GM12878 (cell line): Measurements from ENCODE around the gene FOXB1.

Experiments
- ASH2L ChIP-seq: fragments of 300-600, 200-600 bp; sonication (generic); IDR thresholded peaks from 2 replicates; pipeline ENCODE4 v1.6.1; 2017; ENCODE audit warnings: low read depth, mild to moderate bottlenecking, borderline replicate concordance
- BHLHE40 ChIP-seq, 2 experiments: fragments of 450-650 bp in 1 of 2; IDR thresholded peaks; 2 replicates each; pipeline ENCODE4 v1.6.1; 2011 to 2017; ENCODE audit warnings: low read depth in 2 of 2, borderline replicate concordance in 1 of 2, improper control_type of control experiment in 1 of 2, low read length in 1 of 2, mild to moderate bottlenecking in 1 of 2
- EZH2 ChIP-seq: IDR thresholded peaks from 2 replicates; pipeline ENCODE4 v1.6.1; 2012; ENCODE audit warnings: low read depth, mild to moderate bottlenecking, control low read depth, inconsistent platforms, low read length, borderline replicate concordance; ENCODE audit not compliant: control insufficient read depth
- NR2F1 ChIP-seq: fragments of 450-650 bp; conservative IDR thresholded peaks from 2 replicates; pipeline ENCODE4 v1.6.1; 2017; ENCODE audit warnings: mild to moderate bottlenecking
- SMC3 ChIP-seq: IDR thresholded peaks from 2 replicates; pipeline ENCODE4 v1.6.1; 2011; ENCODE audit warnings: low read length, improper control_type of control experiment, borderline replicate concordance
- TARDBP ChIP-seq: IDR thresholded peaks from 2 replicates; pipeline ENCODE4 v1.6.1; 2016; ENCODE audit warnings: borderline replicate concordance
- TCF3 ChIP-seq: IDR thresholded peaks from 2 replicates; pipeline ENCODE4 v1.6.1; 2012; ENCODE audit warnings: low read depth, mild to moderate bottlenecking, low read length, borderline replicate concordance; ENCODE audit not compliant: insufficient read depth
- ZNF217 ChIP-seq: fragments of 450-650 bp; IDR thresholded peaks from 2 replicates; pipeline ENCODE4 v1.6.1; 2017; ENCODE audit warnings: antibody characterized with exemption, mild to moderate bottlenecking
- TF ChIP-seq, protein P1 (sequence below): fragments of 450-650 bp; IDR thresholded peaks from 2 replicates; pipeline ENCODE4 v1.6.1; 2017; ENCODE audit warnings: antibody characterized with exemption, mild to moderate bottlenecking, moderate library complexity
- TF ChIP-seq, protein P2 (sequence below), 3 experiments: IDR thresholded peaks in 2 of 3; conservative IDR thresholded peaks in 1 of 3; 2 replicates each; pipeline ENCODE4 v1.5.1; 2011; ENCODE audit warnings: low read depth in 3 of 3, low read length in 3 of 3, mild to moderate bottlenecking in 3 of 3, control low read depth in 2 of 3, moderate library complexity in 2 of 3, inconsistent platforms in 1 of 3, mixed read lengths in 1 of 3; ENCODE audit not compliant: control insufficient read depth in 2 of 3, insufficient read depth in 1 of 3; ENCODE audit errors: extremely low read depth in 1 of 3

DNA sequence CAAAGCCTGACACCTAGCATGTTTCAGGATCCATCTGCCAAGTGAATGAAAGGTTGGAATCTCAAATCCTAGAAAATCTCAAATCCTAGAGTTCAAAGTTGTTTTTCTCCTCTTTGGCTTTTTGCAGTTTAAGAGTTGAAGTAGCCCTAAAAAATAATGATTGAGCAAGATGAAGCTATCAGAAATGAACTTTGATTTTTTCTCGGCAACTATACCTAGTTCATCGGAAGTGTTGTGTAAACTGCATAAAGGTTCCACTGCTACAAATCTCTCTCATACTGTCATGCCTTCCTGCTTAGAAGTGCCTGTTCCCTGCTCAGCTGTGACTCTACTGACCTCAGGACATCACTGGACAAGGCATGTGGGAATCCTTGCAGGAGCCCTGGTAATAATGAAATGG lies 35.8 kb upstream of the FOXB1 start:
- TF ChIP-seq TARDBP (no peak), BHLHE40 (IDR thresholded peaks at IDR 0.05; ENCODE audit: borderline replicate concordance in 1 of 2, low read depth in 2 of 2, low read length in 1 of 2) (no peak), ZNF217 (no peak), NR2F1 (no peak), TCF3 (no peak), ASH2L (no peak), SMC3 (no peak), EZH2 (no peak)
- TF ChIP-seq, protein P1, sequence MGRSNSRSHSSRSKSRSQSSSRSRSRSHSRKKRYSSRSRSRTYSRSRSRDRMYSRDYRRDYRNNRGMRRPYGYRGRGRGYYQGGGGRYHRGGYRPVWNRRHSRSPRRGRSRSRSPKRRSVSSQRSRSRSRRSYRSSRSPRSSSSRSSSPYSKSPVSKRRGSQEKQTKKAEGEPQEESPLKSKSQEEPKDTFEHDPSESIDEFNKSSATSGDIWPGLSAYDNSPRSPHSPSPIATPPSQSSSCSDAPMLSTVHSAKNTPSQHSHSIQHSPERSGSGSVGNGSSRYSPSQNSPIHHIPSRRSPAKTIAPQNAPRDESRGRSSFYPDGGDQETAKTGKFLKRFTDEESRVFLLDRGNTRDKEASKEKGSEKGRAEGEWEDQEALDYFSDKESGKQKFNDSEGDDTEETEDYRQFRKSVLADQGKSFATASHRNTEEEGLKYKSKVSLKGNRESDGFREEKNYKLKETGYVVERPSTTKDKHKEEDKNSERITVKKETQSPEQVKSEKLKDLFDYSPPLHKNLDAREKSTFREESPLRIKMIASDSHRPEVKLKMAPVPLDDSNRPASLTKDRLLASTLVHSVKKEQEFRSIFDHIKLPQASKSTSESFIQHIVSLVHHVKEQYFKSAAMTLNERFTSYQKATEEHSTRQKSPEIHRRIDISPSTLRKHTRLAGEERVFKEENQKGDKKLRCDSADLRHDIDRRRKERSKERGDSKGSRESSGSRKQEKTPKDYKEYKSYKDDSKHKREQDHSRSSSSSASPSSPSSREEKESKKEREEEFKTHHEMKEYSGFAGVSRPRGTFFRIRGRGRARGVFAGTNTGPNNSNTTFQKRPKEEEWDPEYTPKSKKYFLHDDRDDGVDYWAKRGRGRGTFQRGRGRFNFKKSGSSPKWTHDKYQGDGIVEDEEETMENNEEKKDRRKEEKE, result no peak
- TF ChIP-seq, protein P2, sequence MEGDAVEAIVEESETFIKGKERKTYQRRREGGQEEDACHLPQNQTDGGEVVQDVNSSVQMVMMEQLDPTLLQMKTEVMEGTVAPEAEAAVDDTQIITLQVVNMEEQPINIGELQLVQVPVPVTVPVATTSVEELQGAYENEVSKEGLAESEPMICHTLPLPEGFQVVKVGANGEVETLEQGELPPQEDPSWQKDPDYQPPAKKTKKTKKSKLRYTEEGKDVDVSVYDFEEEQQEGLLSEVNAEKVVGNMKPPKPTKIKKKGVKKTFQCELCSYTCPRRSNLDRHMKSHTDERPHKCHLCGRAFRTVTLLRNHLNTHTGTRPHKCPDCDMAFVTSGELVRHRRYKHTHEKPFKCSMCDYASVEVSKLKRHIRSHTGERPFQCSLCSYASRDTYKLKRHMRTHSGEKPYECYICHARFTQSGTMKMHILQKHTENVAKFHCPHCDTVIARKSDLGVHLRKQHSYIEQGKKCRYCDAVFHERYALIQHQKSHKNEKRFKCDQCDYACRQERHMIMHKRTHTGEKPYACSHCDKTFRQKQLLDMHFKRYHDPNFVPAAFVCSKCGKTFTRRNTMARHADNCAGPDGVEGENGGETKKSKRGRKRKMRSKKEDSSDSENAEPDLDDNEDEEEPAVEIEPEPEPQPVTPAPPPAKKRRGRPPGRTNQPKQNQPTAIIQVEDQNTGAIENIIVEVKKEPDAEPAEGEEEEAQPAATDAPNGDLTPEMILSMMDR (IDR thresholded peaks at IDR 0.05 in 2 of 3, conservative IDR thresholded peaks at IDR 0.05 in 1 of 3; ENCODE audit: control insufficient read depth in 2 of 3, extremely low read depth in 1 of 3, insufficient read depth in 1 of 3, low read depth in 3 of 3, low read length in 3 of 3), result no peak
